HS-5 (cell line): ENCODE results near the gene AKNA.

Experiments used
- DNase-seq: peaks from one replicate; pipeline ENCODE4 v3.0.0-alpha.2; 2012; ENCODE audit warnings: low read depth

Gene AKNA

GRCh38 chr9:114357360-114357759, 30.4 kb downstream of the AKNA start:
- no peak for DNase-seq

DNA sequence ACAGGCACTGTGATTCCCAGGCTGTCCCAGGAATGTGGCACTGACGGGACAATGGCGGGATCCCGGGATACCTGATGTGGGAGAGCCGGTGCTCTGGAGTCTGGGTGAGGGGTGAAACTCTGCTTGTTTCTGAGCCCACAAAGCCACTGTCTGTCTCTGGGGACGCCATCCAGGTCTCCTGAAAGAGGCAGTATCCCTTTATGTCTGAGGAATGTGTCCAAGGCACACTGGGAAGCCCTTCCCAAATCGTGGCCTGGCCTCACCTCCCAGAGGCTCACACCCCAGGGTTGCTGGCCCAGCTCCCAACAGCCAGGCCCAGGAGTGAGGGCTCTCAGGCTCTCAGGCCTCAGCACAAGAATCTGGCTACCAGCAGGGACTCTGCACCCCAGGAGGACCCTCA, 31.0 kb downstream of the AKNA start:
- no peak for DNase-seq

GRCh38 chr9:114355821-114356220, 32.0 kb downstream of the AKNA start:
- DNase-seq: no peak

DNA sequence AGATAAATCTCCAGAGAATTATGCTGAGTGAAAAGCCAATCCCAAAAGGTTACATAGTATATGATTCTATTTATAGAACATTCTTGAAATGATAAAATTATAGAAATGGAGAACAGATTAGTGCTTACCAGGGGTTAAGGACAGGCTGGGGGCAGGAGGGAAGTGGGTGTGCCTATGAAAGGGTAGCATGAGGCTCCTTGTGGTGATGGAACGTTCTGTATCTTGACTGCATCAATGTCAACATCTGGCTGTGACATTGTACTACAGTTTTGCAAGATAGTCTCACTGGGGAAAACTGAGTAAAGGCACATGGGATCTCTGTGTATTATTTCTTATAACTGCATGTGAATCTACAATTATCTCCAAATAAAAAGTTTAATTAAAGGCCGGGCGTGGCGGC, 35.9 kb downstream of the AKNA start:
- DNase-seq: no peak

- DNase-seq: no peak
Observed at GRCh38 chr9:114350636-114351401, 37.0 kb downstream of the AKNA start.

DNA sequence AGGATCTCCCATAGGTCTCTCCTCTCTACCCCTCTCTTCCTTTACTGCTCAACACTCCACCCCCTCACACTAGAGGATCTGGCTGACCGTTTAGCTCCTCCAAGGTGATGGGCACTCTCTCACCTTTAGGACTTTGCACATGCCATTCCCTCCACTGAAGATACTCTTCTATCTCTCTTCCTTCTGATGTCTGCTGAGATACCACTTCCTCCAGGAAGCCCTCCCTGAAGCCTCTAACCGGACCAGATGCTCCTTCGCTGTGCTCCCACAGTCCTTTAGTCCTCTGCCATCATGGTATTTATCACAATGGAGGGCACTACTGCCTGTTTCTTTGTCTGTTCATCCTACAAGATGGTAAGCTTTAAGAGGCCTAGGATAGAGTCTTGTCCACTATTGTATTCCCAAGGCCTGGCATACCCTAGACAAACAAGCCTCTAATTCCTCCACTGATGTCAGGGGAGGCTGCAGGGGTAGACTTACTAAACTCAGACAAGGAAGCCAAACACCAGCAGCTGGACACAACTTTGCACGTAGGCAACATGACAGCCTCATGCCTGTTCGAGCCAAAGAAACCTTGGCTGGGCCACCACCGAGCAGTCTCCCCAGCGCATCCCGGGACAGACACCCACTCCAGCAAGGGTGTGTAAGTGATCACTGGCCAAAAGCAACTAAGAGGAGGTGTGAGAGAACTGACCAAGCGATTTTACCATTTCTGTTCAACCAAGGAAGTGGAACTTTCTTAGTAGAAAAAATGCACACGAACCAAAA, 37.9 kb downstream of the AKNA start:
- no peak for DNase-seq

GRCh38 chr9:114348906-114349482, 38.8 kb downstream of the AKNA start:
- DNase-seq: peak; percentile 90

GRCh38 chr9:114348261-114348905, 39.4 kb downstream of the AKNA start:
- DNase-seq: no peak

DNA sequence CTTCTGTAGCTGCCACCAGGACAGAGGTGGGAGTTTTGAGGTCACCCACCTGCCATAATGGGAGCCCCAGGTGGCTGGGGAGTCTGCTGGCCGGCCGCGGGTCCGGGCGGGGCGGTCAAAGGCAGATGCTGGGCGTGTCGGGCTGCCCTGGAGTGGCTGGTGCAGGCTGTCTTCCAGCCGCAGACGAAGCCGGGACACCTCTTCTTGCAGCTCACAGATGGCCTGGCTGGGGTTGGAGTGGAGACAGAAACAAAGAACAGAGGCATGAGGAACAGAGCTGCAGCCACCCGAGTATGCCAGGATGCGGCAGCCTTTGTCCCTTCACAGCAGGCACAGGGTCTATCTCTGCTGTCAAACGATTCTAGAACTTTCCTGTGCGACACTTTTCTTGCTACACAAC, 40.1 kb downstream of the AKNA start:
- DNase-seq: no peak

- no peak for DNase-seq
Observed at GRCh38 chr9:114346146-114346545, 41.6 kb downstream of the AKNA start.

DNA sequence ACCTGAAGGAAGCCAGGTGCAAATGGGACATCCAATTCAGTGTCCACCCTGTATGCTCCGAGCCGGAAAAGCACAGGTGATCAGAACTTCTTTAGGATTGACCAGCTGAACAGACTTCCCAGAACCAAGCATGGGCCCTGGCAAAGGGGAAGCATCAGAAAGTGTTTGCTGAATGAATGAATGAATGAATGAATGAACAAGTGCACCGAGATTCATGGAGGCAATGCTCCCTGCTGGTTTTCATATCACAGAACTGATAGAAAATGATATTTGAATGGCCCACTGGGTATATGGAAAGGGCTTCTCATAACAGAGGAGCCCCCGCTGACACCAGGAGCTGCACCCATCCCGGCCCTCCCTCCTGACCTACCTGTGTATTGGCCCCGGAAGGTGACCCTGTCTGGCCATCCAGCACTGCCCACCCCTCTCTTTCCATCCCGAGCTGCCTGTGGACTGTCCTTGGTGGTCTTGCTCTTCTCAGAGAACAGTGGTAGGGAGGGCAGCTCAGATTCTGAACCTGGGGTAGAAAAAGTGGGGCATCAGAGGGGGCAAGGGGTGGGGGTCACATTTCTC, 42.2 kb downstream of the AKNA start:
- no peak for DNase-seq

GRCh38 chr9:114344692-114345091, 43.1 kb downstream of the AKNA start:
- DNase-seq: no peak

DNA sequence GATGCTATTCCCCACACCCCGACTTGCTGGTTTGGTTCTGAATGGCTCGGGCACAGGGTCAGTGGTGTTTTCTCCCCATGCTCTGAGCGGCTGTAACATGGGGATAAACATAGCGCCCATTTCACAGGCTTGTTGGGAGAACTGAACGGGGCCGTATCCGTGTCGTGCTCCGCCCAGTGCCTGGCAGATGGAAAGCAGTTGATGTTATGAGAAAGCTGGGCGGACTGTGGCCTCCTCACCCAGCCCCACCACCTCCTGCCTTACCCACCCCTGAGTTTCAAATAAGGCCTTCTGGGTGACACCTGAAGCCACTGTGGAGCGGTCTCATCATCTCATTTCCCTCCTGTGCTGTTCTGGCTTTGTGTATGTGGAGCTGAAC, 43.6 kb downstream of the AKNA start:
- no peak for DNase-seq

DNA sequence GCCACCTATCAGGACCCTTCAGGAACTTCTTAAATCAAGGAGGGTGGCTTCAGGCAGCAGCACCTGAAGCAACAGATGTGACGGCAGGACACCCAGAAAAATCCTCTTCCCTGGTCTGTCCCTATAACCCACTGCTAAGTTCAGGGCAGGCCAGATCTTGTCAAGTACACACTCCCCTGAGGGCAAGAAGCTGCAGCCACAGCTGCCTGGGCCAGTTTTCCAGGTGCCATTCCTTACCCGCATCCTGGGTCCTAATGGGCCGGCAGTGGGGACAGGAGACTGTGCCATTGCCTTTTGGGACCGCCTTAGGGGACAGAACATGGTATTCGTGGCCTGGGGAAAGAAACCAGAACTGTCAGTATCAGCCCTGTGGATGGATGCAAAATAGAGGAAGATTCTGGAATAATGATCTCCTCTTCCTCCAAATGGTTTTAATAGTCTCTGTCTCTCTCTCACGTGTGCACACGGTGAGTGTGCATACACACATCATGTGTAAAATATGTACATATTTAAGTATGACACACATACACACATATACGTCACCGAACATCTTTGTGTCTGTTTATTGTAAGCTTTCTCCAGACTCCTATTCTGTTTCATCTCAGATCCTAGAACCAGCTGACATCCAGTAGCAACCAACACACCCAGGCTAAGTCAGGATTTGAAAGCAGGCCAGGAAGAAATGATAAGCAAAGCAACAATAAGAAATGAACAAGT, 44.2 kb downstream of the AKNA start:
- DNase-seq: no peak

- no peak for DNase-seq
Observed at GRCh38 chr9:114342755-114343440, 44.9 kb downstream of the AKNA start.

GRCh38 chr9:114341991-114342390, 45.8 kb downstream of the AKNA start:
- DNase-seq: no peak

DNA sequence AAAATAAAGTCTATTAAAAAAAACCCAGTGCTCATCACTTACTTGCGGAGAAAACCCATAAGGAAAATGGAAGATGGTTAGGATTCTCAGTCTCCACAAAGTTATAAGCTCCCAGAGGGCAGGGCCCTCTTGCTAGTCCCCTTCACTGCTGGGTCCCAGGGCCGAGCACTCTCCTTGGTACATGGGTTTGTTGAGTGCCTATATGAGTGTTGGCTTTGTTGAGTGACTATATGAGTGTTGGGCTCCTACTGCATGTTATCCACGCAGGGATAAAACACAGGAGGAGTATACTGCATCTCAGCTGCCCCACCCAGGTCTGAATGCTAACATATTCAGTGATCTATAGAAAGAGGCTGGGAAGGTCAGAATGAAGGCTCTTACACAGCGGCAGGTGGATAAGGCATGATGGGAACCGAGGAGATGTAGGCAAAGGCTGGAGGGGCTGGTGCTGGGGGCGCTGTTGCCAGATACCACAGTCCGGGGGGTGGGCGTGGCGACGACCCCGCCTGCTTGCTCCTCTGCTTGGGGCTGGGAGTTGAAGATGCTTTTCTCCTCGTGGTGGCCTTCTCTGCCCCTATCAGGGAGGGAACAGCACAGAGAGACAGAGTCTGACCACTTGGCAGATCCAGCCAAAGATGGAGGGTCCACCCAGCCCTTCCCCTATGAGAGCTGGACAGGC, 46.5 kb downstream of the AKNA start:
- DNase-seq: no peak

GRCh38 chr9:114339130-114339908, 48.5 kb downstream of the AKNA start:
- DNase-seq: no peak

- no peak for DNase-seq
Observed at GRCh38 chr9:114338187-114338586, 49.6 kb downstream of the AKNA start.
